GM13977 (cell line): ENCODE results near the gene CHPT1.

Experiments
- DNase-seq: peaks from one replicate; pipeline ENCODE4 v3.0.0; 2012; ENCODE audit warnings: low spot score
- CTCF ChIP-seq: IDR thresholded peaks from 2 replicates; pipeline ENCODE4 v1.5.1; 2012; ENCODE audit warnings: mild to moderate bottlenecking, control low read depth; ENCODE audit not compliant: insufficient read depth; ENCODE audit errors: extremely low read depth, missing control alignments
- in situ Hi-C: fragments of 300-500 bp; cut with MboI; formaldehyde crosslinking; loops from one replicate; pipeline ENCODE4 v1.12.0; 2022; ENCODE audit warnings: low sequenced_read_pairs, low pct_unique_long_range_greater_than_20kb, mixed read lengths, inconsistent platforms; ENCODE audit not compliant: unreplicated experiment

CHPT1 gene

GRCh38 chr12:101775816-101776215 is 78.4 kb downstream of the CHPT1 start:
- no peak for DNase-seq
- TF ChIP-seq CTCF, result no peak
- in situ Hi-C loops, result no loop called here

GRCh38 chr12:101777485-101777884 is 80.0 kb downstream of the CHPT1 start:
- no peak for TF ChIP-seq CTCF
- DNase-seq, result no peak
- in situ Hi-C loops, result no loop called here

- in situ Hi-C loops, result no loop called here
- DNase-seq, result no peak
- TF ChIP-seq CTCF, result no peak
These were observed 80.5 kb downstream of the CHPT1 start for GRCh38 chr12:101777978-101778377.
